GM23338 (cell line): ENCODE data around the gene SMTNL1. TPM values are rescaled to one million over a fixed set of nuclear protein-coding genes. Genes with fewer than 3 reads are reported as not detected.

Source experiments
- ATAC-seq: fragments of 200-7000 bp; cut with Tn5 transposase; 3 replicates; pipeline ENCODE4 v1.9.1; 2020
- DNase-seq: peaks from one replicate; pipeline ENCODE4 v3.0.0-alpha.2; 2015; ENCODE audit warnings: low spot score
- H2AFZ ChIP-seq: fragments of 200-600 bp; sonication (generic); 2 replicates; pipeline ENCODE4 v1.8.0; 2016; ENCODE audit warnings: antibody characterized with exemption, mild to moderate bottlenecking, moderate library complexity
- H3F3A ChIP-seq: fragments of 200-600 bp; sonication (generic); replicated peaks from 2 replicates; pipeline ENCODE4 v1.8.0; 2017; ENCODE audit warnings: antibody characterized with exemption, mixed run types, low read depth
- H3K27ac ChIP-seq: fragments of 200-600 bp; sonication (generic); 2 replicates; pipeline ENCODE4 v1.6.1; 2016; ENCODE audit warnings: low read depth
- H3K27me3 ChIP-seq: fragments of 200-600 bp; sonication (generic); 2 replicates; pipeline ENCODE4 v1.8.0; 2016; ENCODE audit warnings: mild to moderate bottlenecking, mixed run types, moderate library complexity; ENCODE audit not compliant: insufficient read depth
- H3K36me3 ChIP-seq: fragments of 200-600 bp; sonication (generic); 2 replicates; pipeline ENCODE4 v1.8.0; 2016; ENCODE audit warnings: mild to moderate bottlenecking; ENCODE audit not compliant: insufficient read depth
- H3K4me1 ChIP-seq: fragments of 200-600 bp; sonication (generic); 2 replicates; pipeline ENCODE4 v1.8.0; 2016; ENCODE audit warnings: mild to moderate bottlenecking, moderate library complexity; ENCODE audit not compliant: insufficient read depth
- H3K4me2 ChIP-seq: fragments of 200-600 bp; sonication (generic); 2 replicates; pipeline ENCODE4 v1.7.1; 2017; ENCODE audit warnings: mixed run types
- H3K4me3 ChIP-seq: fragments of 200-600 bp; sonication (generic); 2 replicates; pipeline ENCODE4 v1.6.1; 2016; ENCODE audit warnings: mixed run types
- H3K79me2 ChIP-seq: fragments of 200-600 bp; sonication (generic); replicated peaks from 2 replicates; pipeline ENCODE4 v1.8.0; 2017; ENCODE audit warnings: mild to moderate bottlenecking; ENCODE audit not compliant: insufficient read depth
- H3K9me2 ChIP-seq: fragments of 200-600 bp; sonication (generic); 2 replicates; pipeline ENCODE4 v1.8.0; 2017; ENCODE audit not compliant: insufficient read depth
- H4K20me1 ChIP-seq: fragments of 200-600 bp; sonication (generic); replicated peaks from 2 replicates; pipeline ENCODE4 v1.8.0; 2017; ENCODE audit warnings: mild to moderate bottlenecking; ENCODE audit not compliant: insufficient read depth
- H3K27ac Mint-ChIP-seq: 2 replicates; pipeline ENCODE4 v1.8.0; 2020; ENCODE audit warnings: inconsistent platforms, mild to moderate bottlenecking, moderate library complexity, mixed read lengths
- H3K27me3 Mint-ChIP-seq: 3 replicates; pipeline ENCODE4 v1.8.0; 2022; ENCODE audit warnings: low read depth, mild to moderate bottlenecking, moderate library complexity, mixed read lengths, inconsistent platforms; ENCODE audit not compliant: insufficient read depth, poor library complexity
- H3K36me3 Mint-ChIP-seq: 3 replicates; pipeline ENCODE4 v1.8.0; 2021; ENCODE audit warnings: low read depth, mild to moderate bottlenecking, inconsistent platforms, moderate library complexity, mixed read lengths
- H3K4me1 Mint-ChIP-seq: 3 replicates; pipeline ENCODE4 v1.8.0; 2020; ENCODE audit warnings: mild to moderate bottlenecking, inconsistent platforms, mixed read lengths
- H3K4me3 Mint-ChIP-seq: 3 replicates; pipeline ENCODE4 v1.8.0; 2021; ENCODE audit warnings: moderate library complexity, mild to moderate bottlenecking, inconsistent platforms, mixed read lengths
- H3K9me3 Mint-ChIP-seq: 3 replicates; pipeline ENCODE4 v1.8.0; 2020; ENCODE audit warnings: moderate library complexity, mild to moderate bottlenecking, inconsistent platforms, mixed read lengths
- CREB1 ChIP-seq: fragments of 250-450 bp; sonication (Bioruptor Pico); IDR thresholded peaks from 2 replicates; pipeline ENCODE4 v1.5.0; 2020; ENCODE audit warnings: low read depth, mild to moderate bottlenecking, moderate library complexity
- CTCF ChIP-seq, 2 experiments: fragments of 200-600 bp in 1 of 2; sonication (generic) in 1 of 2; conservative IDR thresholded peaks; 2 replicates each; pipeline versions ENCODE4 v1.5.1 to v1.6.1; 2016 to 2017; ENCODE audit warnings: antibody characterized with exemption in 2 of 2, low read depth in 2 of 2, mild to moderate bottlenecking in 2 of 2, moderate library complexity in 1 of 2
- ETS1 ChIP-seq: IDR thresholded peaks from 2 replicates; pipeline ENCODE4 v1.6.1; 2016; ENCODE audit warnings: antibody characterized with exemption
- EZH2 ChIP-seq: fragments of 200-600 bp; sonication (generic); IDR thresholded peaks from one replicate; pipeline ENCODE4 v1.8.0; 2017; ENCODE audit warnings: antibody characterized with exemption, mild to moderate bottlenecking, low read depth; ENCODE audit not compliant: unreplicated experiment
- EZH2phosphoT487 ChIP-seq: fragments of 200-600 bp; sonication (generic); IDR thresholded peaks from one replicate; pipeline ENCODE4 v1.8.1; 2018; ENCODE audit warnings: antibody characterized with exemption; ENCODE audit not compliant: unreplicated experiment
- JUNB ChIP-seq: IDR thresholded peaks from one replicate; pipeline ENCODE4 v1.6.1; 2016; ENCODE audit warnings: antibody characterized with exemption; ENCODE audit not compliant: unreplicated experiment
- NANOG ChIP-seq: IDR thresholded peaks from 2 replicates; pipeline ENCODE4 v1.6.1; 2016; ENCODE audit warnings: antibody characterized with exemption, borderline replicate concordance
- POLR2AphosphoS5 ChIP-seq: IDR thresholded peaks from 2 replicates; pipeline ENCODE4 v1.6.1; 2016; ENCODE audit warnings: antibody characterized with exemption, low read depth
- STAT1 ChIP-seq: IDR thresholded peaks from one replicate; pipeline ENCODE4 v1.6.1; 2016; ENCODE audit warnings: antibody characterized with exemption; ENCODE audit not compliant: unreplicated experiment
- ZNF114 ChIP-seq: fragments of 250-450 bp; sonication (Bioruptor Pico); IDR thresholded peaks from 2 replicates; pipeline ENCODE4 v1.5.0; 2020; ENCODE audit warnings: mild to moderate bottlenecking, moderate library complexity
- ZNF331 ChIP-seq: fragments of 250-450 bp; sonication (Bioruptor Pico); IDR thresholded peaks from 2 replicates; pipeline ENCODE4 v1.5.0; 2020; ENCODE audit warnings: low read depth, mild to moderate bottlenecking, moderate library complexity
- polyA plus RNA-seq: library from polyadenylated mRNA; unstranded; fragments of >200 nt; fragmentation: Nextera tagmentation; extraction: Ambion mirVana; gene quantifications from 2 replicates; pipeline ENCODE4 v1.2.1, GENCODE V29; 2016
- total RNA-seq: library from RNA; depleted of rRNA; stranded (reverse); fragments of >200 nt; shearing (Covaris generic); gene quantifications from 2 replicates; pipeline ENCODE4 v1.2.3, GENCODE V29; 2014
- TF ChIP-seq, protein P1 (sequence below): IDR thresholded peaks from one replicate; pipeline ENCODE4 v1.6.1; 2018; ENCODE audit warnings: antibody characterized with exemption; ENCODE audit not compliant: unreplicated experiment
- TF ChIP-seq, protein P2 (sequence below): fragments of 250-450 bp; sonication (Bioruptor Pico); IDR thresholded peaks from 2 replicates; pipeline ENCODE4 v1.5.0; 2020; ENCODE audit warnings: mild to moderate bottlenecking, moderate library complexity

Gene SMTNL1
- total and polyA plus RNA-seq, 2 experiments from 2014 or later, result 0.31 to 0.70 TPM

- Histone ChIP-seq H3K36me3 (no peaks in the 10 kb centered on the region), H3K4me2 (no peak overlapping the region), H3K79me2 (peaks cover 28% of the 10 kb centered on the region), H3K4me1 (peaks cover 31% of the 10 kb centered on the region), H3K4me3 (no peak overlapping the region), H4K20me1 (peaks cover 15% of the 10 kb centered on the region), H3K27ac (no peak overlapping the region), H2AFZ (no peak overlapping the region), H3F3A (peaks cover 14% of the 10 kb centered on the region), H3K27me3 (no peaks in the 10 kb centered on the region), H3K9me2 (no peaks in the 10 kb centered on the region)
- Mint-ChIP-seq H3K27ac (peak overlapping the region; percentile 74; the same call in 1 of the 2 replicates), H3K36me3 (peaks cover 52% of the 10 kb centered on the region), H3K4me1 (peaks cover 48% of the 10 kb centered on the region), H3K4me3 (no peak overlapping the region), H3K9me3 (no peaks in the 10 kb centered on the region), H3K27me3 (peaks cover 16% of the 10 kb centered on the region)
- DNase-seq (no peak), ATAC-seq (no peak)
- no peak for TF ChIP-seq ZNF331 (CRISPR knock-in tag)
- TF ChIP-seq, protein P1, sequence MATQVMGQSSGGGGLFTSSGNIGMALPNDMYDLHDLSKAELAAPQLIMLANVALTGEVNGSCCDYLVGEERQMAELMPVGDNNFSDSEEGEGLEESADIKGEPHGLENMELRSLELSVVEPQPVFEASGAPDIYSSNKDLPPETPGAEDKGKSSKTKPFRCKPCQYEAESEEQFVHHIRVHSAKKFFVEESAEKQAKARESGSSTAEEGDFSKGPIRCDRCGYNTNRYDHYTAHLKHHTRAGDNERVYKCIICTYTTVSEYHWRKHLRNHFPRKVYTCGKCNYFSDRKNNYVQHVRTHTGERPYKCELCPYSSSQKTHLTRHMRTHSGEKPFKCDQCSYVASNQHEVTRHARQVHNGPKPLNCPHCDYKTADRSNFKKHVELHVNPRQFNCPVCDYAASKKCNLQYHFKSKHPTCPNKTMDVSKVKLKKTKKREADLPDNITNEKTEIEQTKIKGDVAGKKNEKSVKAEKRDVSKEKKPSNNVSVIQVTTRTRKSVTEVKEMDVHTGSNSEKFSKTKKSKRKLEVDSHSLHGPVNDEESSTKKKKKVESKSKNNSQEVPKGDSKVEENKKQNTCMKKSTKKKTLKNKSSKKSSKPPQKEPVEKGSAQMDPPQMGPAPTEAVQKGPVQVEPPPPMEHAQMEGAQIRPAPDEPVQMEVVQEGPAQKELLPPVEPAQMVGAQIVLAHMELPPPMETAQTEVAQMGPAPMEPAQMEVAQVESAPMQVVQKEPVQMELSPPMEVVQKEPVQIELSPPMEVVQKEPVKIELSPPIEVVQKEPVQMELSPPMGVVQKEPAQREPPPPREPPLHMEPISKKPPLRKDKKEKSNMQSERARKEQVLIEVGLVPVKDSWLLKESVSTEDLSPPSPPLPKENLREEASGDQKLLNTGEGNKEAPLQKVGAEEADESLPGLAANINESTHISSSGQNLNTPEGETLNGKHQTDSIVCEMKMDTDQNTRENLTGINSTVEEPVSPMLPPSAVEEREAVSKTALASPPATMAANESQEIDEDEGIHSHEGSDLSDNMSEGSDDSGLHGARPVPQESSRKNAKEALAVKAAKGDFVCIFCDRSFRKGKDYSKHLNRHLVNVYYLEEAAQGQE, result no peak
- TF ChIP-seq STAT1, result no peak
- TF ChIP-seq NANOG, result no peak
- TF ChIP-seq EZH2phosphoT487, result no peak
- TF ChIP-seq ETS1, result no peak
- TF ChIP-seq EZH2, result no peak
- no peak for TF ChIP-seq CTCF (conservative IDR thresholded peaks at IDR 0.05; ENCODE audit: low read depth in 2 of 2)
- no peak for TF ChIP-seq POLR2AphosphoS5
- no peak for TF ChIP-seq ZNF114 (CRISPR knock-in tag)
- TF ChIP-seq, protein P2, sequence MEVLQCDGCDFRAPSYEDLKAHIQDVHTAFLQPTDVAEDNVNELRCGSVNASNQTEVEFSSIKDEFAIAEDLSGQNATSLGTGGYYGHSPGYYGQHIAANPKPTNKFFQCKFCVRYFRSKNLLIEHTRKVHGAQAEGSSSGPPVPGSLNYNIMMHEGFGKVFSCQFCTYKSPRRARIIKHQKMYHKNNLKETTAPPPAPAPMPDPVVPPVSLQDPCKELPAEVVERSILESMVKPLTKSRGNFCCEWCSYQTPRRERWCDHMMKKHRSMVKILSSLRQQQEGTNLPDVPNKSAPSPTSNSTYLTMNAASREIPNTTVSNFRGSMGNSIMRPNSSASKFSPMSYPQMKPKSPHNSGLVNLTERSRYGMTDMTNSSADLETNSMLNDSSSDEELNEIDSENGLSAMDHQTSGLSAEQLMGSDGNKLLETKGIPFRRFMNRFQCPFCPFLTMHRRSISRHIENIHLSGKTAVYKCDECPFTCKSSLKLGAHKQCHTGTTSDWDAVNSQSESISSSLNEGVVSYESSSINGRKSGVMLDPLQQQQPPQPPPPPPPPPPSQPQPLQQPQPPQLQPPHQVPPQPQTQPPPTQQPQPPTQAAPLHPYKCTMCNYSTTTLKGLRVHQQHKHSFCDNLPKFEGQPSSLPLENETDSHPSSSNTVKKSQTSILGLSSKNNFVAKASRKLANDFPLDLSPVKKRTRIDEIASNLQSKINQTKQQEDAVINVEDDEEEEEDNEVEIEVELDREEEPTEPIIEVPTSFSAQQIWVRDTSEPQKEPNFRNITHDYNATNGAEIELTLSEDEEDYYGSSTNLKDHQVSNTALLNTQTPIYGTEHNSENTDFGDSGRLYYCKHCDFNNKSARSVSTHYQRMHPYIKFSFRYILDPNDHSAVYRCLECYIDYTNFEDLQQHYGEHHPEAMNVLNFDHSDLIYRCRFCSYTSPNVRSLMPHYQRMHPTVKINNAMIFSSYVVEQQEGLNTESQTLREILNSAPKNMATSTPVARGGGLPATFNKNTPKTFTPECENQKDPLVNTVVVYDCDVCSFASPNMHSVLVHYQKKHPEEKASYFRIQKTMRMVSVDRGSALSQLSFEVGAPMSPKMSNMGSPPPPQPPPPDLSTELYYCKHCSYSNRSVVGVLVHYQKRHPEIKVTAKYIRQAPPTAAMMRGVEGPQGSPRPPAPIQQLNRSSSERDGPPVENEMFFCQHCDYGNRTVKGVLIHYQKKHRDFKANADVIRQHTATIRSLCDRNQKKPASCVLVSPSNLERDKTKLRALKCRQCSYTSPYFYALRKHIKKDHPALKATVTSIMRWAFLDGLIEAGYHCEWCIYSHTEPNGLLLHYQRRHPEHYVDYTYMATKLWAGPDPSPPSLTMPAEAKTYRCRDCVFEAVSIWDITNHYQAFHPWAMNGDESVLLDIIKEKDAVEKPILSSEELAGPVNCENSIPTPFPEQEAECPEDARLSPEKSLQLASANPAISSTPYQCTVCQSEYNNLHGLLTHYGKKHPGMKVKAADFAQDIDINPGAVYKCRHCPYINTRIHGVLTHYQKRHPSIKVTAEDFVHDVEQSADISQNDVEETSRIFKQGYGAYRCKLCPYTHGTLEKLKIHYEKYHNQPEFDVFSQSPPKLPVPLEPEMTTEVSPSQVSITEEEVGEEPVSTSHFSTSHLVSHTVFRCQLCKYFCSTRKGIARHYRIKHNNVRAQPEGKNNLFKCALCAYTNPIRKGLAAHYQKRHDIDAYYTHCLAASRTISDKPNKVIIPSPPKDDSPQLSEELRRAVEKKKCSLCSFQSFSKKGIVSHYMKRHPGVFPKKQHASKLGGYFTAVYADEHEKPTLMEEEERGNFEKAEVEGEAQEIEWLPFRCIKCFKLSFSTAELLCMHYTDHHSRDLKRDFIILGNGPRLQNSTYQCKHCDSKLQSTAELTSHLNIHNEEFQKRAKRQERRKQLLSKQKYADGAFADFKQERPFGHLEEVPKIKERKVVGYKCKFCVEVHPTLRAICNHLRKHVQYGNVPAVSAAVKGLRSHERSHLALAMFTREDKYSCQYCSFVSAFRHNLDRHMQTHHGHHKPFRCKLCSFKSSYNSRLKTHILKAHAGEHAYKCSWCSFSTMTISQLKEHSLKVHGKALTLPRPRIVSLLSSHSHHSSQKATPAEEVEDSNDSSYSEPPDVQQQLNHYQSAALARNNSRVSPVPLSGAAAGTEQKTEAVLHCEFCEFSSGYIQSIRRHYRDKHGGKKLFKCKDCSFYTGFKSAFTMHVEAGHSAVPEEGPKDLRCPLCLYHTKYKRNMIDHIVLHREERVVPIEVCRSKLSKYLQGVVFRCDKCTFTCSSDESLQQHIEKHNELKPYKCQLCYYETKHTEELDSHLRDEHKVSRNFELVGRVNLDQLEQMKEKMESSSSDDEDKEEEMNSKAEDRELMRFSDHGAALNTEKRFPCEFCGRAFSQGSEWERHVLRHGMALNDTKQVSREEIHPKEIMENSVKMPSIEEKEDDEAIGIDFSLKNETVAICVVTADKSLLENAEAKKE, result no peak
- TF ChIP-seq JUNB, result no peak
- no peak for TF ChIP-seq CREB1
Measured at GRCh38 chr11:57502376-57502775, 35.0 kb upstream of the SMTNL1 start.
